Activated CD8-positive, alpha-beta memory T cell treated with anti-CD3 and anti-CD28 coated beads for 48 hours (primary cell): ENCODE measurements around the gene ATIC.

Experiments used
- DNase-seq, 3 experiments: peaks; one replicate each; pipeline ENCODE4 v3.0.0-alpha.2; 2020; ENCODE audit warnings: low read depth in 2 of 3, low spot score in 2 of 3

The ATIC gene

GRCh38 chr2:215314896-215315295, 3.0 kb downstream of the ATIC start:
- no peak for DNase-seq

GRCh38 chr2:215315301-215315700, 3.4 kb downstream of the ATIC start:
- DNase-seq, result no peak

GRCh38 chr2:215316336-215316735, 4.5 kb downstream of the ATIC start:
- DNase-seq, result no peak

GRCh38 chr2:215319500-215319899, 7.6 kb downstream of the ATIC start:
- DNase-seq, result no peak

GRCh38 chr2:215320102-215320501, 8.2 kb downstream of the ATIC start:
- no peak for DNase-seq

GRCh38 chr2:215320679-215321078, 8.8 kb downstream of the ATIC start:
- no peak for DNase-seq

GRCh38 chr2:215324811-215325210, 13.0 kb downstream of the ATIC start:
- no peak for DNase-seq

GRCh38 chr2:215328066-215328465, 16.2 kb downstream of the ATIC start:
- DNase-seq, result no peak

GRCh38 chr2:215332872-215333595, 21.2 kb downstream of the ATIC start:
- no peak for DNase-seq

GRCh38 chr2:215338883-215339679, 27.2 kb downstream of the ATIC start:
- no peak for DNase-seq

GRCh38 chr2:215347878-215348277, 36.0 kb downstream of the ATIC start:
- no peak for DNase-seq

GRCh38 chr2:215352602-215353001, 40.7 kb downstream of the ATIC start:
- no peak for DNase-seq

- DNase-seq, result no peak
These were observed 43.2 kb downstream of the ATIC start for GRCh38 chr2:215354771-215355695.

- DNase-seq, result no peak
These were observed 43.9 kb downstream of the ATIC start for GRCh38 chr2:215355801-215356200.

GRCh38 chr2:215356334-215356947, 44.6 kb downstream of the ATIC start:
- DNase-seq, result no peak

GRCh38 chr2:215356948-215357461, 45.1 kb downstream of the ATIC start:
- no peak for DNase-seq

GRCh38 chr2:215357660-215358059, 45.8 kb downstream of the ATIC start:
- no peak for DNase-seq

GRCh38 chr2:215358312-215358845, 46.5 kb downstream of the ATIC start:
- no peak for DNase-seq

- DNase-seq, result no peak
These were observed 47.2 kb downstream of the ATIC start for GRCh38 chr2:215358891-215359575.

GRCh38 chr2:215359576-215359922, 47.7 kb downstream of the ATIC start:
- no peak for DNase-seq
